T-helper 2 cell treated with Interferon-gamma antibody and Interleukin-4, amounts not matched to agents 100 ng/mL and 5 ng/mL, for 36 hours (primary cell): ENCODE data around the gene CST9. TPM values are rescaled to one million over a fixed set of nuclear protein-coding genes. Genes with fewer than 3 reads are reported as not detected.
"Not testable (repeated sequence)": the region's sequence is repeated elsewhere in the genome, so short reads cannot be mapped to it uniquely, and the experiment has no call there.

Experiments used
- intact Hi-C: fragments of 100-400 bp; cut with micrococcal nuclease; formaldehyde crosslinking; loops from one replicate; pipeline ENCODE4 v1.15.1; 2023
- total RNA-seq: library from RNA; stranded (reverse); gene quantifications from 2 replicates; pipeline ENCODE4 v1.2.3, GENCODE V29; 2022

Gene CST9
- total RNA-seq, 1 donor from 2014 or later, result not detected

DNA sequence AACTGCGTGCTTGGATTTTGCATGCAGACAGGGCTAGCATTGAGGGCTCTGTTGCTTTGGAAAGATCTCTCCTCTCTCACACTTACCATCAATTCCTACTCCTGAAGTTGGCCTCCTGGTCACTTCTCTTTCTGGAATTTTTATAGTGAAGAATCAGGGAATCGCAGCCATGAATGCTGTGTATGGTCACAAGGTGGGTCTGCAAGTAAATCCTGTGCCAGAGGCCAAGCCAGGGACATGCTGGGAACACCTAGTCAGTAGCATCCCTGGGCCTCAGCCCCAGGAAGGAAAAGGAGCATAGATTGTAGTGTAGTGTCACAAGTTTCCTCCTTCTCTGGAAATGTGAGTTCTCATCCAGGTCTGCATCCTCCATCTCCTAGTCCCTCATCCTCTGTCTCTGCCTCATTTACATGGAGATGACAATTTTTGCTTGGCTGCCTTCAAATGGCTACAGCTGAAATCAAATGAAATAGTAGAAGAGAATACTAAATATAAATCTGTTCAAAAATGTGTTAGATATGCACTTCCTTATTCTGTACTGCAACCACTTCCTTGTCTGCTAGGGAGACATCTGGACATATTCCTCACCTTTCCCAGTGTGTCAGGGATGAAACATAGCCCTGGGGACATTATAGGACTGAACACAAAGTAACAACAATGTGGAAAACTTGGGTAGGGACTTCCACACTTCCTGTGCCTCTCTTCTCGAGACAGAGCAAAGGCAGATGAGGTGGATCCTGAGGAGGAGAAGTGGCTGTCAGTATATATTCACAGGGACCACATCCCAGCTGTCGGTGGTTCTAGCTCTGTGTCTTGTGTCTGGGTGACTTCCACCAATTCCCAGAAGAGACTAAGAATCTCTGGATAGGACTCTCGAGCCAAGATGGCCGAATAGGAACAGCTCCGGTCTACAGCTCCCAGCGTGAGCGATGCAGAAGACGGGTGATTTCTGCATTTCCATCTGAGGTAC is 17.0 kb downstream of the CST9 start:
- intact Hi-C loops, result no loop called here

- intact Hi-C loops, result no loop called here
These were observed 18.1 kb downstream of the CST9 start for GRCh38 chr20:23587631-23588030.

DNA sequence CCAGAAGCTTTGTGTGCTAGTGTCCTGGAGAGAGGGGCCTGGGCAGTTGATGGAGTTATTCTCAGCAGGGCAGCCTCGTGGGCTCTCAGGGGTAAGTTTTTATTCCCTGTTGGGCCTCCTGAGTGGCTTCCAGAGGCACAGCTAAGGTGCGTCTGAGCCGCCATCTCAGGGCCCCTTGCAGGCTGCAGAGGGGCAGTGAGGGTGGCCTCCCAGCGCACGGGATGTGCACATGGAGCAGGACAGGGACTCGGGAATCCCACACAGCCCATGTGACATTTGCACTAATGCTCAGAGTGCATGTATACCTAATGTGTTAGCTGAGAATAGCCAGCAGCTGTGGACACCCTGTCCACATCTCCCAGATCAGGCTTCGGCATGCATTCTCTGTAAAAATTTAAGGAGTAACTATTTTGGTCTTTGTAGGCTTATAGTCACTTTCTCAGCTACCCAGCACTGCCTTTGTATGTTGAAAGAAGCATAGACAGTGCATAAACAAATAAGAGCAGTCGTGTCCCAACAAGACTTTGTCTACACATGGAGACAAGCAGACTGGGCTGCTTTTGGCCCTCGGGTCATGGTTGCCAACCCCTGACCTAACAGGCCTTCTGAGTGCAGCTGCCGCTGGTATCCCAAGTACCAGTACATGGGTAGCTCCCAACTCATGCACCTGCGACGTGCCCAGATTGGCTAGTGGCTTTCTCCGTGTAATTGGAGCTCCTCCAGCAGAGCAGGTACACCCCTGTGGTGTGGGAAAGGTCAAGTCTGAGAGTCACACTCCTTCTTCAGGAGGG is 18.8 kb downstream of the CST9 start:
- intact Hi-C loops, result no loop called here

- intact Hi-C loops, result no loop called here
These were observed 19.6 kb downstream of the CST9 start for GRCh38 chr20:23585808-23586734.

GRCh38 chr20:23585449-23585807 is 20.3 kb downstream of the CST9 start:
- intact Hi-C loops, result no loop called here

GRCh38 chr20:23584434-23585199 is 21.1 kb downstream of the CST9 start:
- intact Hi-C loops, result no loop called here

- intact Hi-C loops, result no loop called here
These were observed 22.2 kb downstream of the CST9 start for GRCh38 chr20:23583526-23583925.

DNA sequence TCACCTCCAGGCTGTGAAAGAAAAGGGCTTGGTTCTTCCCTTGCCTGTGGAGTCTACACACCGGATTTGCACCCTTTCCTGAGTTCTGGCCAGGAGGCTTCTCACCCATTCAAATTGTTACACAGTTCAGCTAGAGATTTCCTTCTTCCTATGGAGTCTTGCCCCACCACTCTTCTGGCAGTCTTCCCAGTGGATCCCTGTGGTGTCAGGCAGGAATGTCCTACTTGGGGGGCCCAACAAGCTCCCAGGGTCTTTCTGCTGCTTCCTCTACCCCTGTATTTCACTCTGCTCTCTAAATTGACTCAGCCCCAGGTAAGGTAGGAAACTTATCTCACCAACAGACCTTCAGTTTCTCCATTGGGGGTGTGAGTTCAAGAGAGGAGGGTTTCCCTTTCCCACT is 23.4 kb downstream of the CST9 start:
- intact Hi-C loops, result no loop called here

- intact Hi-C loops, result not testable (repeated sequence)
These were observed 23.9 kb downstream of the CST9 start for GRCh38 chr20:23581833-23582232.

DNA sequence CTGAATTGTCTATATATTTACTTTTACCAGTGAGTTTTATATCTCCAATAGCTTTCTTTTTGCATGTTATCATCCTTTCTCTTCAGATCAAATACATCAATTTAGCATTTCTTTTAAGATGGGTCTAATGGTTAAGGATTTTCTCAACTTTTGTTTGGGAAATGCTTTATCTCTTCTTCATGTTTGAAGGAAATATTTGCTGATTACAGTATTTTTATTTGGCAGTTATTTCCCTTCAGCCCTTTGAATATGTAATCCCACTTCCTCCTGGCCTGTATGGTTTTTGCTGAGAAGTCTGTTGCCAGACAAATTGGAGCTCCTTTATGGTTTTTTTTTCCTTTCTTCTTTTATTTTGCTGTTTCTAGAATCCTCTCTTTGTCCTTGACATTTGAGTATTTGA is 30.7 kb downstream of the CST9 start:
- intact Hi-C loops, result no loop called here

- intact Hi-C loops, result no loop called here
These were observed 35.4 kb downstream of the CST9 start for GRCh38 chr20:23570178-23570760.

- intact Hi-C loops, result no loop called here
These were observed 36.1 kb downstream of the CST9 start for GRCh38 chr20:23569570-23569969.

GRCh38 chr20:23568971-23569330 is 36.8 kb downstream of the CST9 start:
- intact Hi-C loops, result no loop called here

GRCh38 chr20:23568320-23568970 is 37.3 kb downstream of the CST9 start, which contains the start of gene CST9L:
Gene CST9L, minus strand, starts transcription at chr20:23568484. Its CDS starts 34 bp downstream, at chr20:23568450.
- intact Hi-C loops, result no loop called here

DNA sequence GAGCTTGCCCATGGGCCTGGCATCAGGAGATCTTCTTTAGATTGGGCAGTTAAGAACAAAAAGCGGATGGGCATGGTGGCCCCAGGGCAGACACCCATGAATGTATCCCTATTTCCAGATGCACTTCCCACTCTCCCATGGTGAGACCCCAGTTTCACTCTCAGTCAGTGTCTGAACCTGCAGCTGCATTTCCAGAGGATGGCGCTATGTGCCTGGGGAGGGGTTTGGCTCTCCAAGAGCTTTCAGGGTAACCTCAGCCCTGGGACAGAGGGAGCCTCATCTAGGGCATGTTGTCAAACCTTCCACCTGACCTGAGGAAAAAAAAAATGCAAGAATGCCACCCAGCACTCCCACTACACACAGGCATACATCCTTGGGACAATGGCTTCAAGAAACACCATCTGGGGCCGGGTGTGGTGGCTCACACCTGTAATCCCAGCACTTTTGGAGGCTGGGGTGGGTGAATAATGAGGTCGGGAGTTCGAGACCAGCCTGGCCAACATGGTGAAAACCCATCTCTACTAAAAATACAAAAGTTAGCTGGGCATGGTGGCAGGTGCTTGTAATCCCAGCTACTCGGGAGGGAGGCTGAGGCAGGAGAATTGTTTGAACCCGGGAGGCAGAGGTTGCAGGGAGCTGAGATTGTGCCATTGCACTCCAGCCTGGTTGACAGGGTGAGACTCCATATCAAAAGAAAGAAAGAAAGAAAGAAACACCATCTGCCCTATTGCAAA is 39.4 kb downstream of the CST9 start:
- intact Hi-C loops, result no loop called here

DNA sequence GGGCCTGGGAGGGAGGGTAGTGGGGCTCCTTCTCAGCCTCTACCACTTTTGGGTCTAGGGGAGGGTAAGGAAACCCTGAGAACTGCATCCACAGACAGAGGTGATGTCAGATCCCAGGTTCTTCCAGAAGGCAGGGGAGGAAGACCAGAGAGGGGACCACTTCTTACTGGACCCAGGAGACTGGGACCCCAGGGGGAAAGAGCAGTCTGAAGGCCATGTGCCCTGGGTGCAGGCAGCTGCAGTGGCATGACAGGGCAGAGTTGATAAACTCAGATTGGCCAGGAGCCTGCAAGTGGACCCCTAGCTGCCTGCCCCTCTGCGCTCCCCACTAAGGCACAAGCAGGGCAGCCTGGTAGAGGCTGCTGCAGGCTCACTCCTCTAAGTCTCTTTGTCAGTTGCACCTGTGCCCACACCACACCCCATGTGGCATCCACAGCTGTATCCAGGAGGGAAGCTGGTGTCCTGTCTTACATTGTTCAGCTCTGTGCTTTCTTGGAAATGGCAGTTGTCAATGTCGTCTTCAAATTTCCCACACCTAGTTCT is 40.1 kb downstream of the CST9 start:
- intact Hi-C loops, result no loop called here

- intact Hi-C loops, result no loop called here
These were observed 40.8 kb downstream of the CST9 start for GRCh38 chr20:23564927-23565326.

- intact Hi-C loops, result no loop called here
These were observed 42.9 kb downstream of the CST9 start for GRCh38 chr20:23562721-23563342.
